ENCODE data around the gene WASHC4.
A peak's percentile ranks its signal among the peaks of the same experiment; 100 is the strongest.

WASHC4 gene

GRCh38 chr12:105083551-105084105 is 23.9 kb upstream of the WASHC4 start:
- DNase-seq = peak; percentile 51
- Histone ChIP-seq H3K4me2 (ENCODE audit: low read depth, low read length) (peak overlapping the region; percentile 97), H3K9me3 (replicated peaks; ENCODE audit: insufficient read depth, low read length) (no peaks in the 10 kb centered on the region), H4K20me1 (ENCODE audit: insufficient read depth, low read length) (no peaks in the 10 kb centered on the region), H3K4me1 (ENCODE audit: low read length) (peaks cover 7% of the 10 kb centered on the region), H3K79me2 (ENCODE audit: low read length) (peaks cover 21% of the 10 kb centered on the region), H3K27me3 (replicated peaks; ENCODE audit: insufficient read depth, low read length) (no peaks in the 10 kb centered on the region), H3K36me3 (replicated peaks; ENCODE audit: insufficient read depth, low read length) (no peaks in the 10 kb centered on the region), H3F3A (ENCODE audit: insufficient read depth, low read length) (0 out of 2 replicates have a peak, but pooled peaks cover 3% of the 10 kb centered on the region), H2AFZ (ENCODE audit: low read length) (peak overlapping the region; percentile 72), H3K27ac (ENCODE audit: low read length) (peak overlapping the region; percentile 29; the same call in 1 of the 2 replicates), H3K9me2 (replicated peaks; ENCODE audit: insufficient read depth, low read length) (no peaks in the 10 kb centered on the region), H3K4me3 (ENCODE audit: low read length) (peak overlapping the region; percentile 85), H3K9ac (ENCODE audit: low read length) (peak overlapping the region; percentile 94)
- TF ChIP-seq CTCF (IDR thresholded peaks at IDR 0.05; ENCODE audit: low read length) (peak; percentile 20; the same call in 1 of the 2 replicates), EZH2phosphoT487 (IDR thresholded peaks at IDR 0.05; ENCODE audit: low read length) (no peak), EZH2 (optimal IDR thresholded peaks at IDR 0.05; ENCODE audit: low read depth, low read length) (no peak)

GRCh38 chr12:105084251-105085250 is 23.0 kb upstream of the WASHC4 start, which contains the start of gene ALDH1L2:
Gene ALDH1L2, minus strand, starts transcription at chr12:105084458. Its CDS starts 22 bp downstream, at chr12:105084436.
- Histone ChIP-seq H3F3A (ENCODE audit: insufficient read depth, low read length) (0 out of 2 replicates have a peak, but pooled peaks cover 3% of the 10 kb centered on the region), H3K9me2 (replicated peaks; ENCODE audit: insufficient read depth, low read length) (no peaks in the 10 kb centered on the region), H4K20me1 (ENCODE audit: insufficient read depth, low read length) (no peaks in the 10 kb centered on the region), H3K27me3 (replicated peaks; ENCODE audit: insufficient read depth, low read length) (no peaks in the 10 kb centered on the region), H3K27ac (ENCODE audit: low read length) (peak within 1 kb of the TSS; percentile 29; the same call in 1 of the 2 replicates), H3K79me2 (ENCODE audit: low read length) (peaks cover 21% of the 10 kb centered on the region), H3K9ac (ENCODE audit: low read length) (peak within 1 kb of the TSS; percentile 94), H3K4me3 (ENCODE audit: low read length) (peak within 1 kb of the TSS; percentile 85), H3K9me3 (replicated peaks; ENCODE audit: insufficient read depth, low read length) (no peaks in the 10 kb centered on the region), H3K4me1 (ENCODE audit: low read length) (peaks cover 7% of the 10 kb centered on the region), H2AFZ (ENCODE audit: low read length) (peak within 1 kb of the TSS; percentile 72), H3K4me2 (ENCODE audit: low read depth, low read length) (peak within 1 kb of the TSS; percentile 97), H3K36me3 (replicated peaks; ENCODE audit: insufficient read depth, low read length) (no peaks in the 10 kb centered on the region)
- DNase-seq = peak; percentile 77
- TF ChIP-seq CTCF (IDR thresholded peaks at IDR 0.05; ENCODE audit: low read length) (no peak), EZH2phosphoT487 (IDR thresholded peaks at IDR 0.05; ENCODE audit: low read length) (no peak), EZH2 (optimal IDR thresholded peaks at IDR 0.05; ENCODE audit: low read depth, low read length) (no peak)

DNA sequence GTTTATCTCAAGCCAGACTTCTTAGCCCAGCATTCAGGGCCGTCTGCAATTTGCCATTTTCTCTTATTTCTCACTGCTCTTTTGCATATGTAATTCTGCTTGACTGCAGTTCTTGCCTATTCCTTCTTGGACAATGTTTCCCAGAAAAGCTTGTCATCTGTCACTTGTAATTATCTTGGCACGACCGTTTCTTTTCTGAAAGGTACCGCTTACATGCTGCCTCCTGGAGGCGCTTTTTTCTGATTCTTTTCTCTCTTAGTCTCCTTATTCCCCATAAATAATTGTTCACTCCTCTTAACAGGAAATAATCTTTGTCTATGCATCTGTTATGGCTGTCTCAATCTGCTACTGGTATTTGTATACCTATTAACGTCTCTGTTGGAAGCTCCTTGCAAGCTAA is 22.0 kb upstream of the WASHC4 start:
- Histone ChIP-seq H3K27me3 (replicated peaks; ENCODE audit: insufficient read depth, low read length) (no peaks in the 10 kb centered on the region), H3F3A (ENCODE audit: insufficient read depth, low read length) (0 out of 2 replicates have a peak, but pooled peaks cover 3% of the 10 kb centered on the region), H3K4me1 (ENCODE audit: low read length) (peaks cover 7% of the 10 kb centered on the region), H3K36me3 (replicated peaks; ENCODE audit: insufficient read depth, low read length) (no peaks in the 10 kb centered on the region), H2AFZ (ENCODE audit: low read length) (no peak overlapping the region), H3K27ac (ENCODE audit: low read length) (no peak overlapping the region), H4K20me1 (ENCODE audit: insufficient read depth, low read length) (no peaks in the 10 kb centered on the region), H3K4me2 (ENCODE audit: low read depth, low read length) (no peak overlapping the region), H3K4me3 (ENCODE audit: low read length) (no peak overlapping the region), H3K79me2 (ENCODE audit: low read length) (peaks cover 21% of the 10 kb centered on the region), H3K9ac (ENCODE audit: low read length) (no peak overlapping the region), H3K9me3 (replicated peaks; ENCODE audit: insufficient read depth, low read length) (no peaks in the 10 kb centered on the region), H3K9me2 (replicated peaks; ENCODE audit: insufficient read depth, low read length) (no peaks in the 10 kb centered on the region)
- no peak for DNase-seq
- no peak for TF ChIP-seq EZH2 (optimal IDR thresholded peaks at IDR 0.05; ENCODE audit: low read depth, low read length)
- TF ChIP-seq EZH2phosphoT487 (IDR thresholded peaks at IDR 0.05; ENCODE audit: low read length) = no peak
- no peak for TF ChIP-seq CTCF (IDR thresholded peaks at IDR 0.05; ENCODE audit: low read length)
